GM18867 (cell line): Measurements from ENCODE around the gene RRP1B.
"Not testable (repeated sequence)": the region's sequence is repeated elsewhere in the genome, so short reads cannot be mapped to it uniquely, and the experiment has no call there.

Source experiments
- ATAC-seq: cut with Tn5 transposase; IDR thresholded peaks from one replicate; pipeline ENCODE4 v1.9.1; 2021; ENCODE audit warnings: mild to moderate bottlenecking, moderate library complexity; ENCODE audit not compliant: unreplicated experiment

The RRP1B gene

DNA sequence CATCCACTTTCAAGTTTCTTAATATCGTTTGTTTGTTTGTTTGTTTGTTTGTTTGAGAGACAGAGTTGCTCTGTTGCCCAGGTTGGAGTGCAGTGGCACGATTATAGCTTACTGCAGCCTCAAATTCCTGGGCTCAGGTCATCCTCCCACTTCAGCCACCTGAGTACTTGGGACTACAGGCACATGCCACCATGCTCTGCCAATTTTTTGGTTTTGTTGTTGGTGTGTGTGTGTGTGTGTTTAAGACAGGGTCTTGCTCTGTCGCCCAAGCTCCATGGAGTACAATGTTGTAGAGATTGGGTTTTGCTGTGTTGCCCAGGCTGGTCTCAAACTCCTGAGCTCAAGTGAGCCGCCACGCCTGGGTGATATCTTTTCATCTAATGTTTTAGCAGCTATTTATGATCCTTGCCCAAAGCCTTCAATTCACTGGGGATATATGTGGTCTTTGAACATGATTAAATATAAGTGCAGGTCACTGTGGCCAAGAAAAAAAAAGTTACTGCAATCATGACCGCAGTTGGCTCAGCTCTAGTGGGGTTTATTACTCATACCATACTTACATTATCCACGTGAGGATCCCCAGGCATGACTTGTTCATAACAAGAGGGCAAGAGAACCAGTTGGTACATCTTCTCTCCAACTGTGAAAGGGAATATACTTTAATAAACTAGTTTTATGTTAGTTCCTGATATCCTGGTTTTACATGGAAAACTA is 8.0 kb downstream of the RRP1B start:
- ATAC-seq: no peak

GRCh38 chr21:43669828-43670605 is 10.7 kb downstream of the RRP1B start:
- ATAC-seq: no peak

GRCh38 chr21:43675871-43676270 is 16.5 kb downstream of the RRP1B start:
- ATAC-seq: no peak

GRCh38 chr21:43676391-43676790 is 17.0 kb downstream of the RRP1B start:
- ATAC-seq: no peak

GRCh38 chr21:43679951-43680350 is 20.6 kb downstream of the RRP1B start:
- ATAC-seq: no peak

GRCh38 chr21:43680421-43680820 is 21.1 kb downstream of the RRP1B start:
- ATAC-seq: not testable (repeated sequence)

- no peak for ATAC-seq
Observed at GRCh38 chr21:43681650-43682049, 22.3 kb downstream of the RRP1B start.

GRCh38 chr21:43684424-43684823 is 25.1 kb downstream of the RRP1B start:
- no peak for ATAC-seq

DNA sequence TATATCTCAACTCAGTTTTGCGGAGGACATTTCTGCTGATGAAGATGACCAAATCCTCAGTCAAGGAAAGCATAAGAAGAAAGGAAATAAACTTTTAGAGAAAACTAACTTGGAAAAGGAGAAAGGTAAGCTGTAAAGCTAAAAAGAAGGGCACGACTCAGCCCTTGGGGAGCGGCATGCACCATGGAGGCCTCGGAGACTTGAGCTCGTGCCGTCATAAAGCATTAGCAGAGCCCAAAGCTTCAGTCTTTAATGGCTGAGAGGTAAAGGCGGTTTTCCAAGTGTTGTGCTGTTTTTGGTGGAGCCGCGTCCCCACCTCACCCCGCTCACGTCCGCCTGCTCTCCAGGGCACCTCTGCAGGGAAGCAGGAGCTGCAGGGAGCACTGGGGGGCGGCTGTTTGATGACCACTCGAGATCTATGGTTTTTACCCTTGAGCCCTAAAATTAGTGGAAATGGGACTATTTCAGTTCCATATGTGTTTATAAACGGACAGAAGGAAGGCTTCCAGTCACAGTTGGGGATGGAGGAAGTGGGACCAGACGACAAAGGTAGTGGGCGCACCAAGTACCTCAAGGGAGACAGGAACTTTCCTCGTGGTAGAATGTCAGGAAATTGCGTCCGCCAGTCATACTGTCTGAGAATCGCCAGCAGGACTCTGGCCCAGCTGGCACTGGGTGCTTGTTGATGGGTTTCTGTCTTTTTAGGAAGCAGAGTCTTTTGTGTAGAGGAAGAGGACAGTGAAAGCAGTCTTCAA is 27.6 kb downstream of the RRP1B start:
- ATAC-seq: no peak

- no peak for ATAC-seq
Observed at GRCh38 chr21:43687566-43688399, 28.4 kb downstream of the RRP1B start.

- ATAC-seq: no peak
Observed at GRCh38 chr21:43688906-43689305, 29.5 kb downstream of the RRP1B start.

GRCh38 chr21:43689556-43690337 is 30.4 kb downstream of the RRP1B start:
- no peak for ATAC-seq

DNA sequence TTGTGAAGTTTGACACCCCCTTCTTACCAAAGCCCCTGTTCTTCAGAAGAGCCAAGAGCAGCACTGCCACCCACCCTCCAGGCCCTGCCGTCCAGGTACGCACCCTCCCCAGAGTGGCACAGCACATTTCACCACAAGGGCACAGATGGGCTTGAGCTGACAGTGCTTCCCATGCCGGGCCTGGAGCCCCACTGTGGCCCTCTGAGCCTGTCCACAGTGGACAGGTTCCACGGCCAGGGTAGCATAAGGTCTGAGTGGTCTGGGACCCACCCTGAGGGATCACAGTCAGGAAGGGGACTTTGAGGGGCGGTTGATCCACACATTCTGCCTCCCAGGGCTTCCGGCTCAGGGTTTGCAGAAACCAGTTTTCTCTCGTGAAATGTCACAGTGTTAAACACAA is 31.0 kb downstream of the RRP1B start:
- ATAC-seq: no peak

GRCh38 chr21:43691086-43691795 is 31.9 kb downstream of the RRP1B start:
- no peak for ATAC-seq

DNA sequence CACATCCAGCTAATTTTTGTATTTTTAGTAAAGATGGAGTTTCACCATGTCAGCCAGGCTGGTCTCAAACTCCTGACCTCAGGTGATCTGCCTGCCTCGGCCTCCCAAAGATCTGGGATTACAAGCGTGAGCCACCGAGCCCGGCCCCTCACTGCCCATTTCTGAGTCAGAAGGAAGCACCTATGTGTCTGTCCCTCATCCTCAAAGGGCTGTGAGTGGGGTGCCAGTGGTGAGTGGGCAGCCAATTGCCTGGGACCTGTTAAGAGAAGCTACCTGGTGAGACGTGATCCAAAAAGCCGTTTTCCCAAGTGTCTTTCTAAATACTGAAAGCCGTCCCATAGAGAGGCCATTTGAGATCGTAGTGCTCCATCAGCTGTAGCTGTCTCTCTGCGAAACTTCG is 32.4 kb downstream of the RRP1B start:
- no peak for ATAC-seq

GRCh38 chr21:43692949-43693348 is 33.6 kb downstream of the RRP1B start:
- ATAC-seq: no peak

DNA sequence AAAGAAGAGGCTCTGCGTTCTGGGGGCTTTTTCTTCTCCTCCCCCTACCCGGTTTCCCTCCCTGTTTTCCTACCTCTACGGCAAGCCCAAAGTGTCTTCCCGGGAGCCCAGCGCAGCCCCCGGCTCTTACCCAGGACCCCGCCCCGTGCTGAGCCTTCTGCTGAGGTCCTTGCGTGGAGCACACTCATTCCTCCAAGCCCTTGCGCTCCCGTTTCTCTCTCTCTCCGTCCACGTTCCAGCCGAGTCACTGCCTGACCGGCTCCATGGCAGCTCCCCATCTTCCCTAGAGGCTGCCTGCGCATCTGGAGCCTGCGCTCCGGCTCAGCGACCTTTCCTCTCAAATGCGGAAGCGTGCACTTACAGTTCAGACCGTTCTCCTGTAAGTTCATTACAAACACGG is 34.6 kb downstream of the RRP1B start:
- no peak for ATAC-seq

GRCh38 chr21:43694437-43695079 is 35.2 kb downstream of the RRP1B start:
- ATAC-seq: no peak

GRCh38 chr21:43696214-43696613 is 36.9 kb downstream of the RRP1B start:
- ATAC-seq: no peak
